ENCODE data around the gene PDZRN3. TPM values are rescaled to one million over a fixed set of nuclear protein-coding genes. Genes with fewer than 3 reads are reported as not detected.

Gene PDZRN3
- total and polyA plus RNA-seq, 2 of the 13 experiments (the other 11 are each of a cell fraction or from before 2014, with no cell fraction given): not detected

- Histone ChIP-seq H3K9me3 (ENCODE audit: low read length) (no peaks in the 10 kb centered on the region), H3K4me3 (replicated peaks in 1 of 3; ENCODE audit: insufficient read depth in 1 of 3, low read depth in 2 of 3, low read length in 3 of 3) (no peak overlapping the region), H3K27ac (ENCODE audit: extremely low read length, insufficient read depth, low read length) (no peak overlapping the region), H3K9ac (ENCODE audit: insufficient read depth, low read depth, low read length) (no peak overlapping the region), H3K4me2 (ENCODE audit: low read depth, low read length) (no peak overlapping the region), H4K20me1 (ENCODE audit: insufficient read depth, low read length) (no peaks in the 10 kb centered on the region), H3K36me3 (replicated peaks in 1 of 2; ENCODE audit: control insufficient read depth in 1 of 2, insufficient read depth in 2 of 2, low read length in 2 of 2) (no peaks in the 10 kb centered on the region), H3K4me1 (ENCODE audit: insufficient read depth, low read length) (no peaks in the 10 kb centered on the region), H3K79me2 (ENCODE audit: insufficient read depth, low read length) (no peaks in the 10 kb centered on the region), H3K27me3 (ENCODE audit: control insufficient read depth in 1 of 2, insufficient read depth in 2 of 2, low read length in 2 of 2) (no peaks in the 10 kb centered on the region), H2AFZ (ENCODE audit: low read length) (no peak overlapping the region)
- no peak for FAIRE-seq
- in situ Hi-C loops (cut with HindIII; ENCODE audit: extremely low pct_ligation_motif_present, low pct_unique_long_range_greater_than_20kb): no loop called here
- 13% methylated on average over 7 of the region's 7 CpGs for whole genome bisulfite sequencing (ENCODE audit: low lambda C conversion rate)
- no TSS peak for BruUV-seq (replicated peaks)
- no peak for ATAC-seq
- TF ChIP-seq RXRB (CRISPR knock-in tag; IDR thresholded peaks at IDR 0.05; ENCODE audit: borderline replicate concordance) (no peak), ZNF883 (CRISPR knock-in tag; IDR thresholded peaks at IDR 0.05; ENCODE audit: not compliant biosample characterization) (no peak)
- ChIA-PET POLR2A (no interaction called here), CTCF (ENCODE audit: low intra/inter-chr PET ratio, low total read pairs) (no interaction called here)
- no peak for DNase-seq (ENCODE audit: low spot score)
- intact Hi-C loops (cut with micrococcal nuclease; ENCODE audit: unreplicated experiment): no loop called here
Observed at GRCh38 chr3:73493543-73494308, 131.0 kb downstream of the PDZRN3 start.

DNA sequence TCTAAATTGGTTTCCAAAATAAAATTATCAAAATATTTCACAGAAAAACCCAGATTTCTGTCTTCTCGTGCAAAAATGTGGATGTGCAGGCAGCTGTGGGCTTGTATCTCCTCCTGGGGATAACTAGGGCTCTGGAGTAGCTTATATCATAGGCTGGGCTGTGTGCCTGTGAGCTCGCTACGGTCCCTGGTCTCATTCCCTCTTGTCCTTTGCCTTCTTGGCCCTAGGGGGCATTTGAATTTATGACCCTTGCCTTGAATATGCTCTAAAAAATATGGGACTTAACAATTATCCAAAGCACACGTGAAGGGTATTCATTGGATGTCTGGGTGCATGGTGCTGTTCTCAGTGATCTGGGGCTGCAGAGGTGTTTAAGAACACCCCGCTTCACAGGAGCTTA is 132.6 kb downstream of the PDZRN3 start:
- Histone ChIP-seq H3K79me2 (ENCODE audit: insufficient read depth, low read length) (no peaks in the 10 kb centered on the region), H3K9me3 (ENCODE audit: low read length) (no peaks in the 10 kb centered on the region), H3K4me2 (ENCODE audit: low read depth, low read length) (no peak overlapping the region), H3K36me3 (replicated peaks in 1 of 2; ENCODE audit: control insufficient read depth in 1 of 2, insufficient read depth in 2 of 2, low read length in 2 of 2) (no peaks in the 10 kb centered on the region), H4K20me1 (ENCODE audit: insufficient read depth, low read length) (no peaks in the 10 kb centered on the region), H3K4me1 (ENCODE audit: insufficient read depth, low read length) (no peaks in the 10 kb centered on the region), H3K4me3 (replicated peaks in 1 of 3; ENCODE audit: insufficient read depth in 1 of 3, low read depth in 2 of 3, low read length in 3 of 3) (no peak overlapping the region), H3K27ac (ENCODE audit: extremely low read length, insufficient read depth, low read length) (no peak overlapping the region), H3K27me3 (ENCODE audit: control insufficient read depth in 1 of 2, insufficient read depth in 2 of 2, low read length in 2 of 2) (no peaks in the 10 kb centered on the region), H3K9ac (ENCODE audit: insufficient read depth, low read depth, low read length) (no peak overlapping the region), H2AFZ (ENCODE audit: low read length) (no peak overlapping the region)
- POLR2A ChIA-PET: no interaction called here
- BruUV-seq (replicated peaks): no TSS peak
- WGBS (ENCODE audit: low lambda C conversion rate): 39% methylated on average over 5 of the region's 5 CpGs
- TF ChIP-seq ZNF225 (CRISPR knock-in tag; IDR thresholded peaks at IDR 0.05) (no peak), FIP1L1 (IDR thresholded peaks at IDR 0.05; ENCODE audit: borderline replicate concordance, insufficient read depth, low read depth, low read length) (no peak), JUNB (CRISPR knock-in tag; IDR thresholded peaks at IDR 0.05; ENCODE audit: borderline replicate concordance) (no peak), MAFF (IDR thresholded peaks at IDR 0.05; ENCODE audit: low read depth, low read length) (no peak), ZNF792 (CRISPR knock-in tag; IDR thresholded peaks at IDR 0.05) (no peak), ZMYM2 (CRISPR knock-in tag; IDR thresholded peaks at IDR 0.05) (no peak), ZNF331 (CRISPR knock-in tag; IDR thresholded peaks at IDR 0.05) (no peak)
- TF ChIP-seq, protein P1, sequence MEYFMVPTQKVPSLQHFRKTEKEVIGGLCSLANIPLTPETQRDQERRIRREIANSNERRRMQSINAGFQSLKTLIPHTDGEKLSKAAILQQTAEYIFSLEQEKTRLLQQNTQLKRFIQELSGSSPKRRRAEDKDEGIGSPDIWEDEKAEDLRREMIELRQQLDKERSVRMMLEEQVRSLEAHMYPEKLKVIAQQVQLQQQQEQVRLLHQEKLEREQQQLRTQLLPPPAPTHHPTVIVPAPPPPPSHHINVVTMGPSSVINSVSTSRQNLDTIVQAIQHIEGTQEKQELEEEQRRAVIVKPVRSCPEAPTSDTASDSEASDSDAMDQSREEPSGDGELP (IDR thresholded peaks at IDR 0.05; ENCODE audit: borderline replicate concordance, low read depth): no peak
- CTCF ChIA-PET (ENCODE audit: low intra/inter-chr PET ratio, low total read pairs): no interaction called here
- ATAC-seq (no peak), FAIRE-seq (no peak), DNase-seq (ENCODE audit: low spot score) (no peak)
- in situ Hi-C loops (cut with HindIII; ENCODE audit: extremely low pct_ligation_motif_present, low pct_unique_long_range_greater_than_20kb): no loop called here
- intact Hi-C loops (cut with micrococcal nuclease; ENCODE audit: unreplicated experiment): no loop called here

All from HepG2 (cell line).